ENCODE data around the gene TGFA.

DNA sequence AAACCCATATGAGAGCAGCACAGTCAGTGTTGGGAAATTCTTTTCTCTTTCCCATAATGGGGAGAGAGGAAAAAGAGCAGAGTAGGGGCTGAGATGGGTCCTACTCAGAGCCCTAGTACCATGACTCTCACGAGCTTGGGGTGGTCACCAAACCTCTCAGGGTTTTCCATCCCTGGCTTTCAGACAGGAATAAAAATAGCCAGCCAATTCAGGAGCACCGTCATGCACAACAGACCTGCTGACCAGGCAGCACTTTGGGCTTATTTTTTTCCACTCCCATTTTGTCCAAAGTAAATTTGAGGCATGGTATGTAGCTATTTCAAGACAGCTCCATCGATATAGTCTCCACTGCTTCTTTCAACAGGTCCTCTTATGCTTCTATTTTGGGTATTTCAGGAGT lies 86.4 kb downstream of the TGFA start:
- TF ChIP-seq, protein P1, sequence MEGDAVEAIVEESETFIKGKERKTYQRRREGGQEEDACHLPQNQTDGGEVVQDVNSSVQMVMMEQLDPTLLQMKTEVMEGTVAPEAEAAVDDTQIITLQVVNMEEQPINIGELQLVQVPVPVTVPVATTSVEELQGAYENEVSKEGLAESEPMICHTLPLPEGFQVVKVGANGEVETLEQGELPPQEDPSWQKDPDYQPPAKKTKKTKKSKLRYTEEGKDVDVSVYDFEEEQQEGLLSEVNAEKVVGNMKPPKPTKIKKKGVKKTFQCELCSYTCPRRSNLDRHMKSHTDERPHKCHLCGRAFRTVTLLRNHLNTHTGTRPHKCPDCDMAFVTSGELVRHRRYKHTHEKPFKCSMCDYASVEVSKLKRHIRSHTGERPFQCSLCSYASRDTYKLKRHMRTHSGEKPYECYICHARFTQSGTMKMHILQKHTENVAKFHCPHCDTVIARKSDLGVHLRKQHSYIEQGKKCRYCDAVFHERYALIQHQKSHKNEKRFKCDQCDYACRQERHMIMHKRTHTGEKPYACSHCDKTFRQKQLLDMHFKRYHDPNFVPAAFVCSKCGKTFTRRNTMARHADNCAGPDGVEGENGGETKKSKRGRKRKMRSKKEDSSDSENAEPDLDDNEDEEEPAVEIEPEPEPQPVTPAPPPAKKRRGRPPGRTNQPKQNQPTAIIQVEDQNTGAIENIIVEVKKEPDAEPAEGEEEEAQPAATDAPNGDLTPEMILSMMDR (IDR thresholded peaks at IDR 0.05; ENCODE audit: low read length) = no peak
- TF ChIP-seq EZH2 (IDR thresholded peaks at IDR 0.05; ENCODE audit: borderline replicate concordance, low read length) = no peak

All from OCI-LY1 (cell line).